Muscle of back (tissue), 11 donors: Measurements from ENCODE around the gene MGMT. TPM values are rescaled to one million over a fixed set of nuclear protein-coding genes. Genes with fewer than 3 reads are reported as not detected.

Experiments
- DNase-seq, 3 donors: peaks; one replicate each; pipeline versions ENCODE4 v3.0.0 to v3.0.0-alpha.2; 2013
- polyA plus RNA-seq, 10 donors: library from polyadenylated mRNA; unstranded; fragments of 120-200 nt; gene quantifications; one replicate each; pipeline ENCODE4 v1.2.1, GENCODE V29; 2013; ENCODE audit not compliant: insufficient read length in 10 of 10

Gene MGMT
- polyA plus RNA-seq, 10 donors: 10.7 to 19.2 (median 13.8) TPM

DNA sequence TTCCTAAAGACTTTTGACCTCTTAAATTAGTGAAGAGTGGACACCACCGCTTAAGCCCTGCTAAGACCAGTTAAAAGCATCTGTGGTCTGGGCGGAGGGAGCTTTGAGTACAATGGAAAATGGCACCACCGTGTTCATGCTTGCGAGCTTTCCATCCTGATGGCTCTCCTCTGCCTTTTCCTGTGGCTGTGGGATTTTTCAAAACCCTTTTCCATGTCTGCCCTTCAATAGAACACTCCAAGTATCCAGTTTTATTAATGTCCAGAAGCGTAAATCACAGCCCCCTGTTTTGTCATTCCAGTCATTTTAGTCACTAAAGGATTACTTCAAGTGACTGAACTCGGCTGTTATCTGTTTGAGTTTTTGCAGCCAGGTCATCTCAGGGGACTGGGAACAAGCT, 181.8 kb downstream of the MGMT start:
- no peak for DNase-seq

DNA sequence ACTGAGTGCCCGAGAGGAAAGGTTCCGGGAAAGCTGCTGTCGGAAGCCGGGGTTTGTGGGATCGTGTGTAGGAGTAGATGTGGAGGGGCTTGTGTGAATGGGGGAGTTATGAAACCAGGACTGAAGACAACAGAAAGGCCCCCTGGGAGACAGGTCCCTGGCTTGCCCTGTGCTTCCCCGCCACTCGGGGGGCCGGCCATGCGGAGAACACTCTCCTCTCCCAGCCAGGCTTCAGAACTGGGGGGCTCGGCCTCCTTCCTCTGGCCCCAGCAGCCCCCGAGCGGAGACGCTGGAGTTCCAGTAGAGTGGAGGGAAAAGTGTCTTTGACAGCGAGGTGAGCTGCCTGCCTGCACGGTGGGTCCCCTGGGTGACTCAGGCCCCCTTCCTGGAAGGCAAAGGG, 185.0 kb downstream of the MGMT start:
- no peak for DNase-seq

GRCh38 chr10:129652521-129653201, 185.6 kb downstream of the MGMT start:
- DNase-seq: no peak

- no peak for DNase-seq
Observed at GRCh38 chr10:129653428-129653827, 186.4 kb downstream of the MGMT start.

- no peak for DNase-seq
Observed at GRCh38 chr10:129653861-129654260, 186.8 kb downstream of the MGMT start.

GRCh38 chr10:129654461-129654860, 187.4 kb downstream of the MGMT start:
- no peak for DNase-seq

DNA sequence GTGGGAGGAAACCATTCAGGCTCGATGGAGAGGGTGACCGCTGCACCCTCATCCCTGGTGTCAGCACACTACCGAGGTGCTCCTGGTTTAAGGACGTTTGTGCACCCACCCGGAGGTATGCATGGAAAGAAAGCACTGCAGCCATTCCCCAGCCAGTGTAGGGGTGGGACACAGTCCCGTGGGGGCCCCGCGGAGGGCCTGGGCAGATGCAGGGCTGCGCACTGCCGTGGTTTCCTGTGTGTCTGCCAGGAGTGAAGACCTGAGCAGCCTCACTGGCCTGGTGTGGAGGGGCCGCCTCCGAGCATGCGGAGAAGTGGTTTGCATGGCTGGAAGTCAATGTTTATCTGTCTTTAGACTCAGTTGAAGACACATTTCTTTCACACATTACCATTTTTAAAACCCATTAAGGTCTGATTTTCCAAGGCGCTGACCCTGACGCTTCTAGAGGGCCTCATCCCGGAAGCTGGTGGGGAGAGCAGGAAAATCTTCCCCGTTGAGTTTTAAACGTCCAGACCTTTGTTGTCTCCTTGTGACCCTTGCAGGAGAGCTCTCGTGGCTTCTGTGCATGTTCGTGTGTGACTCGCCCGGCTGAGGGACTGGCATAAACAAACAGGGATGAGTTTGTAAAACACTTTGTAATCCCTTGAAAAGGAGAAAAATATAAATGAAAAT, 188.1 kb downstream of the MGMT start:
- no peak for DNase-seq

DNA sequence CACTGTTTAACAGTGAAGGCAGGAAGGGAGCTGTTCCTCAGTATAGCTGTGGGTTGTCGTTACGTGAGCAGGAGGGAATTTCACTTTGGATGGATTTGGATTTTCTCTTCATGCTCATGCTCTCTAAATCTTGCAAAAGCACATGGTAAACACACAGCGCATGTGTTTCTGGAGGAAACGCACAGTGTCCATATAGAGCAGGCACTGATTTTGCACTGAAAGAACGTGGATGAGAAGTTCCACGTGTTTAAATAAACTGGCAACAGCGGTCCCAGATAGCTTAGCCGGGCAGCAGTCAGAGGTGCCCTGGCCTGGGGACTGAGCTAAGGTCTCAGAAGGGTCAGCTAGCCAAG, 188.6 kb downstream of the MGMT start:
- peak in 1 of 3 donors; percentile 33 for DNase-seq

DNA sequence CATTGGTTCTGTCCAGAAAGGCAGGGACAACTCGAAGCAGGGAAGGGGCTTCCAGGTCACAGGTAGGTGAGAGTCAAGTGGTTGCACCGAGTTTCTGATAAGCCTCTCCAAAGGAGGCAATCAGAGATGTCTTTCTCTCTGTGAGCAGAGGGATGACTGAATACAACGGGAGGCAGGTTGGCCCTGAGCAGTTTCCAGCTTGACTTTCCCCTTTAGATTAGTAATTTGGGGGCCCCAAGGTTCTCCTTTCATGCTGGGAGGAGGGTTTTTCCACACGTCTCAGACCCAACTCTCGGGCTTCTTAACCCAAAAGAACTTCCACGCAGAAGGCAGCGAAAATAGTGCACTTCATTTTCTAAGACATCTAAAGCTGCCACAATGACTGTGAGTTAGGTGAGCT, 189.6 kb downstream of the MGMT start:
- DNase-seq: no peak

- peak in 1 of 3 donors; percentile 25 for DNase-seq
Observed at GRCh38 chr10:129657297-129658017, 190.4 kb downstream of the MGMT start.

- DNase-seq: peak in 2 of 3 donors; percentile 36 to 52
Observed at GRCh38 chr10:129658376-129659072, 191.5 kb downstream of the MGMT start.

- DNase-seq: peak; percentile 12 to 69 (median 52)
Observed at GRCh38 chr10:129659508-129660268, 192.6 kb downstream of the MGMT start.

GRCh38 chr10:129660569-129660968, 193.5 kb downstream of the MGMT start:
- peak in 1 of 3 donors; percentile 43 for DNase-seq

DNA sequence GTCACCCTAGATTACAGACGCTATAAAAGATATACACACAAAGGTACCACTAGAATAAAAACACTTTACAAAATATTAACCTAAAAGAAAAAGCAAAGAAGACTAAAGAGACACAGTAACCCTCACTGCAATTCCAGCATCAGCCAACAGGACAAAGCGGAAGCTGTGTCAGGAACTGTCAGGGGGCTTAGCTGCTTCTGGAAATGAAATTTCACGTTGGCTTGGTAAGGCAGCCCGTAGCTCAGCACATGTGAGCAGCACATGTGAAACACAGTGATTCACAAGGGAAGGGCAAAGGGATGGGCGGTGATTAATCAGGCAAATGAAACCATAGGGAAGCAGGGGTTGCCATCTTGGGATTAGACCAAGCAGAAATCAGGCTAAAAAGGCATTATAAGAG, 195.4 kb downstream of the MGMT start:
- no peak for DNase-seq

- DNase-seq: no peak
Observed at GRCh38 chr10:129670124-129670523, 203.1 kb downstream of the MGMT start.

- DNase-seq: no peak
Observed at GRCh38 chr10:129673292-129673691, 206.3 kb downstream of the MGMT start.

DNA sequence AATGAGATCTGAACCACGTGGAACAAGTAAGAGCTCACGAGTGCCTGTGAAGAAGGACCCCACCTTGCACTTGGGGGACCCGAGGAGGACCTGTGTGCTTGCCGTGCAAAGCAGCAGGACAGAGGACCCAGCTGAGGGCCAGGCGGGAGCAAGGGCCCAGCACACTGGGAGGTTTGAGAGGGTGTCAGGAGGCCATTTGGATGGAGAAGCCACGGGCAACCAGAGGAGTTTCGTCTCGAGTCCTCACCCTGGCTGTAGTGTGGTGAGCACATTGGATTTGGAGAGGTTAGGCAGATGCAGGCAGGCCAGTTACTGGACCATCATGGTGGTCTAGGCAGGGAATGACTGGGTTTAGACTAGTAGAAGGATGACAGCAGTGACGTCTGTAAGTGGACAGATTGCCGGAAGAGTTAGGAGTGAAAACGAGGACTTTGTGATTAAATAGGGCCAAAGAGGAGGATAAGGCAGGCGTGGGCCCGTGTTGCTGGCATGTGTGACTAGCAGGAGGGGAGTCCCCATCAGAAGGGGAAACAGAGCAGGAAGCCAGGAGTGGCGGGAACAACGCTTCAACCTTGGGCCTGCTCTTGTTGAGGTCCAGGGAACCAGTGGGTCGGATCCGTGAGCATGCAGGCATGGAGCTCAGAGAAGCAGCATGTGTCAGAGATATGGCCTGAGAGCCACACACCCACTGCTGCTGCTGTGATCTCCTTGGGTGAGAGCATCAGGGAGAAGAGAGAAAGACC, 208.2 kb downstream of the MGMT start:
- no peak for DNase-seq

DNA sequence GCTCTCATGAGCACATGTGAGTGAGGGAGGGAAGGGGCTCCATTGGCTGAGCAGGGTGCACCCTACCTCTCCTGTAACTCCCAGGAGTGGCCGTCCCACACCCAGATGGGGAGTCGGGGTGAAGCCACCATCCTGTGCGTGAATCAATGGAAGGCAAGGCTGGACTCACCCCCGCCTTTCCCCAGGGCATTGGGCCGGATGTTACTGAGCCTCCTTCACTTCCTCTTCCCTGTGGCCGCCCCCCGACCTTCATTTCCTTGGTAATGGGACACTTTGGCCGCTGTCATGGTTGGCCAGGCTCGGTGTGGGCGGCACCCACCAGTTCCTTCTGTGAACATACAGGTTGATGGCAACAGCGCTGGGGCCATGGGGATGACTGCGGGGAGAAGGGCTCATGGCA, 209.0 kb downstream of the MGMT start:
- DNase-seq: no peak

DNA sequence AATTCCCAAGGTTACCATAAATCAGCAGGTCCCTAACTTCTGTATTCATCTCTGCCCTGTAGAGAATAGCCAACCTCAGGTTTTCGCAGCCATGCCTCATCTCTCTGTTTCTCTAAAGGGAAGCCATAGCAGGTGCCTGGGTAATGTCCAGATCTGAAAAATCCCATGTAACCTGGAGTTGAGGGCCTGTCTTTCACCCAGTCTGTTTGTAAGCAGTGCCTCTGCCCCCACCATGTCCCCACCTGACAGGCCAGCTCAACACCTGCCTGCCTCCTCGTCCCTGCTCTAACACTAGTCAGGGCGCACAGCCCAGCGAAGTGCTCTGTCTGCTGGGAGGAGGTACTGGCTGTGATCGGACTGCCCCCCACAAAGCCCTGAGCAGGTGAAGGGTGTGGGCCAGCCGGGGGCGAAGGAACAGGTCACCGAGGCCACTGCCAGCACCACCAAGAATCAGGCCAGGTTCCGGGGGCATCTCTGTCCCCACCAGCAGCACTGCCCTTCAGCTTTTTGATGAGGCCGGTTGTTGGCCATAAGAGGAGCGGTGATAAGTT, 210.4 kb downstream of the MGMT start:
- DNase-seq: no peak

DNA sequence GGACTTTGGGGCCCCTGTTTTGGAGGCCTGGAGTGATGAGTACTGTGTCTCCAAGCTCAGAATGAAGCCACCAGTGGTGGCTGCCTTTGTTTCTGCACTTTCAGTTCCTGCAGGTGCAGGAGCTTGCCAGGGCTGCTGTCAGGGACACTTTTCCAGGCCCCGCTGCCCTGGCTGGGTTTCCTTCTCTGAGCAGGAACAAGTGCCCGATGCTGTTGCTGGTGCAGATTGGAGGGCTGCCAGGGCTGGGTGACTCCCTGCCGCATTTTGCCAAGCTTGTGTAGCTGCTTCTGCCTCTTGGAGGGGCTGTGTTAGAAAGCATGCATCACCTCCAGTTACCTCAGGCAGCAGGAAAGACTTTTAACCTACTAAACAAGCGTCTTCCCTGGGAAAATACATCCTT, 211.1 kb downstream of the MGMT start:
- no peak for DNase-seq

- DNase-seq: no peak
Observed at GRCh38 chr10:129679207-129679606, 212.2 kb downstream of the MGMT start.
